Measurements from ENCODE around the gene DAB1. TPM values are rescaled to one million over a fixed set of nuclear protein-coding genes. Genes with fewer than 3 reads are reported as not detected.

Gene DAB1
- total RNA-seq, 4 donors from 2014 or later, result under 0.01 to 5.9 (median 0.61) TPM

DNA sequence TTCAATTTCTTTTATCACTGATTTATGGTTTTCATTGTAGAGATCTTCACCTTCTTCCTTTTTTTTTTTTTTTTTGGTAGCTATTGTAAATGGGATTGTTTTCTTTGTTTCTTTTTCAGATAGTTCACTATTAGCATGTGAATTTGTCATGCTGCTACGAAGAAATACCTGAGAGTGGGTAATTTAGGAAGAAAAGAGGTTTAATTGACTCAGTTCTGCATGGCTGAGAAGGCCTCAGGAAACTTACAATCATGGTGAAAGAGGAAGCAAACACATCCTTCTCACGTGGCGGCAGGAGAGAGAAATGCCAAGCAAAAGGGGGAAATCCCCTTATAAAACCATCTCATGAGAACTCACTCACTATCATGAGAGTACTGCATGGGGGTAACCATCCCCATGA is 66.4 kb downstream of the DAB1 start:
- H3K9me3 ChIP-seq, result peaks cover 0 to 3% of the 10 kb centered on the region in 2 donors
- DNase-seq, result no peak

DNA sequence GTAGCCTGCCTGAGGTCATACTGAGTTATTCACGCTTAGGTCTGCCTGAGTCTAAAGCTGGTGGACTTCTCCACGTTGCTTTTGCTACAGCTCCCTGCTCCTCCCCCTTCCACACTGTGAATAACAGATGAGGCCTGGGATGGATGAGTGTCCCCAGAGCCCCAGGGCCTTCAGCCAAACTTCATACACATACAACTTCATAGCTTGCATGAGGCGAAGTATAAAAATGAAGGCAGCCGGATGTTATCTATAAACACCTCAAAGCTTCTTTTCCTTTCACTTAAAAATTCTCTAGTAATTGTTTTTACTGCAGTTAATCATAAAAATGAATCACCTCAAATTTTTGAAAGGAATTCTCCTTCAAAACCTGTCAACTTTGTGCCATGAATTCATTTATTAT is 70.2 kb downstream of the DAB1 start:
- no peak overlapping the region for H3K27ac ChIP-seq
- peaks cover 0 to 3% of the 10 kb centered on the region in 2 donors for H3K9me3 ChIP-seq
- H3K4me1 ChIP-seq, result no peaks in the 10 kb centered on the region
- no peaks in the 10 kb centered on the region for H3K27me3 ChIP-seq
- TF ChIP-seq, protein P1, sequence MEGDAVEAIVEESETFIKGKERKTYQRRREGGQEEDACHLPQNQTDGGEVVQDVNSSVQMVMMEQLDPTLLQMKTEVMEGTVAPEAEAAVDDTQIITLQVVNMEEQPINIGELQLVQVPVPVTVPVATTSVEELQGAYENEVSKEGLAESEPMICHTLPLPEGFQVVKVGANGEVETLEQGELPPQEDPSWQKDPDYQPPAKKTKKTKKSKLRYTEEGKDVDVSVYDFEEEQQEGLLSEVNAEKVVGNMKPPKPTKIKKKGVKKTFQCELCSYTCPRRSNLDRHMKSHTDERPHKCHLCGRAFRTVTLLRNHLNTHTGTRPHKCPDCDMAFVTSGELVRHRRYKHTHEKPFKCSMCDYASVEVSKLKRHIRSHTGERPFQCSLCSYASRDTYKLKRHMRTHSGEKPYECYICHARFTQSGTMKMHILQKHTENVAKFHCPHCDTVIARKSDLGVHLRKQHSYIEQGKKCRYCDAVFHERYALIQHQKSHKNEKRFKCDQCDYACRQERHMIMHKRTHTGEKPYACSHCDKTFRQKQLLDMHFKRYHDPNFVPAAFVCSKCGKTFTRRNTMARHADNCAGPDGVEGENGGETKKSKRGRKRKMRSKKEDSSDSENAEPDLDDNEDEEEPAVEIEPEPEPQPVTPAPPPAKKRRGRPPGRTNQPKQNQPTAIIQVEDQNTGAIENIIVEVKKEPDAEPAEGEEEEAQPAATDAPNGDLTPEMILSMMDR (IDR thresholded peaks at IDR 0.05), result no peak
- TF ChIP-seq POLR2A (IDR thresholded peaks at IDR 0.05), result no peak
- intact Hi-C loops (cut with DNase I; ENCODE audit: low total_unique reads), result no loop called here
- no peaks in the 10 kb centered on the region for H3K36me3 ChIP-seq
- no peak for DNase-seq
- no peak overlapping the region for H3K4me3 ChIP-seq

More for the DNA sequence above, 66.4 kb downstream of the DAB1 start:
- Histone ChIP-seq H3K36me3 (no peaks in the 10 kb centered on the region), H3K27ac (no peak overlapping the region), H3K4me3 (no peak overlapping the region), H3K4me1 (no peaks in the 10 kb centered on the region), H3K27me3 (no peaks in the 10 kb centered on the region)
- intact Hi-C loops (cut with DNase I; ENCODE audit: low total_unique reads), result no loop called here
- TF ChIP-seq POLR2A (IDR thresholded peaks at IDR 0.05), result no peak
- TF ChIP-seq, protein P1 (IDR thresholded peaks at IDR 0.05), result no peak

DNA sequence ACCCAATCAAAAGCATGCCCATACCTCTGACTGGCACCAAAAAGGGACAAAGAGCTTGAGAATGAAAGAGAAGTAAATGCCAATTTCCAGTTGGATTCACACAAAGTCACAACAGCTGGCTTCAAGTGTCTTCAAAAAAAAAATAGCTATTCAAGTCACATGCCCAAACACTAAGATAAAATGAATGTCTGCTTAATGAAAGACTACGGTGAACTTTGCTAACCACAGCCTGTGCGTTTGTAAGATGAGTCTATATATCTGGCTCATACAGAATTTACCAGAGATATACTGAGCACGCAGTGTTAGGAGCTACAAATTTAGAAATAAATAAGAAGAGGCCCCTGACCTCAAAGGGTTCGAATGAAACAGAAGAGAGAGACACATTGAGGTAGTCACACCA is 73.2 kb downstream of the DAB1 start:
- intact Hi-C loops (cut with DNase I; ENCODE audit: low total_unique reads), result no loop called here
- no peaks in the 10 kb centered on the region for H3K36me3 ChIP-seq
- no peak overlapping the region for H3K4me3 ChIP-seq
- H3K27me3 ChIP-seq, result no peaks in the 10 kb centered on the region
- H3K9me3 ChIP-seq, result no peaks in the 10 kb centered on the region
- H3K4me1 ChIP-seq, result no peaks in the 10 kb centered on the region
- TF ChIP-seq POLR2A (IDR thresholded peaks at IDR 0.05), result no peak
- TF ChIP-seq, protein P1 (IDR thresholded peaks at IDR 0.05), result no peak
- no peak for DNase-seq
- no peak overlapping the region for H3K27ac ChIP-seq

DNA sequence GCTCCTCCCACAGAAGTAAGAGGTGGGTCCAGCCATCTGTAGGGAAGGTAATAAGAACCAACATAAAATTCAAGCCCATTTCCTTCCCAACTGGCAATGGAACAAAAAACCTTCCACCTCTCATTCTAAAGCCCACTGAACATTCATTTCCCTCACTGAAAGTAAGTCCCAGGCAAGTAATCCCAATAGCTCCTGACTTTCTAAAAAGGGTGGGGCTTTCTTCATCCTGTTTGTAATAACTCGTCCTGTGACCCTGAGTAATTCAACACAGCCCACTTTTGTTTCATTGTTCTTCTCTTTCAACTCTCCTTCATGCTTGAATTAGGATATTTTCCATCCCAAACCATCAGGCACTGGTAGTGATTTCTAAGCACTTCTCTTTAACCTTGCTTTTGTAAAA is 74.9 kb downstream of the DAB1 start:
- no peaks in the 10 kb centered on the region for H3K9me3 ChIP-seq
- H3K4me3 ChIP-seq, result no peak overlapping the region
- no peaks in the 10 kb centered on the region for H3K4me1 ChIP-seq
- no peaks in the 10 kb centered on the region for H3K36me3 ChIP-seq
- TF ChIP-seq POLR2A (IDR thresholded peaks at IDR 0.05), result no peak
- TF ChIP-seq, protein P1 (IDR thresholded peaks at IDR 0.05), result no peak
- no peak for DNase-seq
- no peaks in the 10 kb centered on the region for H3K27me3 ChIP-seq
- intact Hi-C loops (cut with DNase I; ENCODE audit: low total_unique reads), result no loop called here
- no peak overlapping the region for H3K27ac ChIP-seq

- no peak for DNase-seq
- Histone ChIP-seq H3K27me3 (no peaks in the 10 kb centered on the region), H3K36me3 (no peaks in the 10 kb centered on the region), H3K4me3 (no peak overlapping the region), H3K9me3 (no peaks in the 10 kb centered on the region), H3K27ac (no peak overlapping the region), H3K4me1 (no peaks in the 10 kb centered on the region)
- intact Hi-C loops (cut with DNase I; ENCODE audit: low total_unique reads), result no loop called here
- TF ChIP-seq POLR2A (IDR thresholded peaks at IDR 0.05), result no peak
- TF ChIP-seq, protein P1 (IDR thresholded peaks at IDR 0.05), result no peak
Observed at GRCh38 chr1:57345916-57346315, 77.9 kb downstream of the DAB1 start.
